ENCODE results near the gene CSF3R.

CSF3R gene

GRCh38 chr1:36482724-36483388 is at the start of gene CSF3R:
CSF3R (minus strand) TSS chr1:36482913; CDS start chr1:36479496, 3,417 bp downstream.
- DNase-seq (ENCODE audit: low read depth in 4 of 4, low spot score in 1 of 4) = no peak

GRCh38 chr1:36531833-36532232 is 49.1 kb upstream of the CSF3R start:
- DNase-seq (ENCODE audit: low read depth in 4 of 4, low spot score in 1 of 4) = no peak

DNA sequence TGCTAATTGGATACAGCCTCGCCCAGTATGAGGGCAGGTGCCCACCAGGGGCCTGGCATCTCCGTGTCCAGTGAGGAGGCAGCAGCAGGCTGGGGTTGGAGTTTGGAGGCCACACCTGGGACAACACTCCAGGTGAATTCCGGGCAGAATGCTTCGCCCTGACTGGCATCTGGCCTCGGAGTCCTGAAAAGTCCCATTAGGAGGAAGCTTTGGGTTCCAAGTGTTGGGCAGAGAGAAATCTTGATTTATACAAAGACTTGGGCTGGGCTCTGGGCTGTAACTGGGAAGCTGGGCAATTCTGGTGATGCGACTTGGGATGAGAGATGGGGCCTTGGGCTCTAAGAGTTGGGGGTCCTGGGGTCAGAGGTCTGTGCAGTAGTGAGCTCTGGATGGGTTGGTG is 48.1 kb upstream of the CSF3R start:
- DNase-seq (ENCODE audit: low read depth in 4 of 4, low spot score in 1 of 4) = no peak

- no peak for DNase-seq (ENCODE audit: low read depth in 4 of 4, low spot score in 1 of 4)
Measured at GRCh38 chr1:36530261-36530660, 47.5 kb upstream of the CSF3R start.

DNA sequence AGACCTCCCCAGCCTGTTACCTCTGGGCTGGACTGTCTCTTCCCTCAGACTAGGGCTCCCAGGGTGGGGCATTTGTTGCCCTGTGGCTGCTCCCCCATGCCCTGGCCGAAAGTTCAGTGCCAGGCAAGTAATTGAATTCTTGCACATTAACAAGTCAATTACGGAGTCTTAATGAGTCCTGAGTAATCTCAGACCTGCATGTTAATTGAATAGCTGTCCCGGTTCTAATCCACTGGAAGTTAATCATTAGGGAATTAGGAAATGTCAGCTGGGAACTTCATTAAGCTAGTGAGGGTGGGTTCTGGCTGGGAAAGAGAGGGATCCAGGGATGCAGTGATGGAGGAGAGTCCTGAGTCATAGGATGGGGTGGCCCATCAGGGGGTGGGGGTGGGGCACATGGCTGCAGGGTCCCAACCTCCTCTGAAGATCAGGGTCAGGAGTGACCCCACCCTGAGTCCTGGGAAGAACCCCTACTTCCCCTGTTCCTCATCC is 47.1 kb upstream of the CSF3R start:
- DNase-seq (ENCODE audit: low read depth in 4 of 4, low spot score in 1 of 4) = no peak

DNA sequence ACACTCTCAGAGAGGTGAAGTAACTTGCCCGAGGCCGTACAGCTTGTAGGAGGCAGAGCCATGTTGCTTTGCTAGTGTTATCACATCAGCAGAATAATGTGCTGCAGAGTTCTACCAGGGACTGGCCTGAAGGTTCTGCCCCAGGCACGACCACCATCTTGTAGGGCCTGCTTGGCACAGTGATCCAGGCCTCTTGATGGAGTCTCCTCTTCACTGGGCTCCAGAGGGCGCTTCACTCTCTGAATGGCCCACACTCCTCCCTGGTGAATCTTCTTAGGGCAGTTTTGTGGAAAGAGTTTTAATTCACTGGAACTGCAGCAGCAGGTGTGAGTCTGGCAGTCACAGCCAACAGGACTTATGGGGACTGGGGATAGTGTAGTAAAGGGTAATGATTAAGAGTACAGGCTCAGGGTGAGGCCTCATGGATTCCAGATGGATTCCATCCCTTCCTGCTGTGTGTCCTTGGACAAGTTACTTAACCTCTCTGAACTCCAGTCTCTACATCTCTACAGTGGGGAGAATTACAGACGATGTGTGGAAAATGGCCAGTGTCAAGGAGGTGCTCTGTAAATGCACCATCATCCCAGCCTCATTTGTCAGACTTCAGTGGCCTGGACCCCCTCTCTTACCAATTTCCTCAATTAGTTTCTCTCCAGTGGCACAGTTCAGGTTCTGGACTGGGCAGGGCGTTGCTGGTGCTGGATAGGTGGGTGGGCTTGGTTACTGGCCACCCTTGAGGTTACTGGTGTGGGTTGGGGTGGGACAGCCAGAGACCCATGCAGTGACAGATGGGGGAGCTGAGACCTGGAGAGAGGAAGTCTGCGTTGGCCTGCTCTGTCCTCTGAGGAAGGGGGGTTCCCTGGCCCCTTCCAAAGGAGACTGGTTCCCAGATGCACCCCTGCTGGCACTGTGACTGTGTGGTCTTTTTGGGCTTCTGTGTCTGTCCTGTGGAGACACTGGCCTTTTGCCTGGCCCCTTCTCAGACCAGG is 45.9 kb upstream of the CSF3R start:
- no peak for DNase-seq (ENCODE audit: low read depth in 4 of 4, low spot score in 1 of 4)

DNA sequence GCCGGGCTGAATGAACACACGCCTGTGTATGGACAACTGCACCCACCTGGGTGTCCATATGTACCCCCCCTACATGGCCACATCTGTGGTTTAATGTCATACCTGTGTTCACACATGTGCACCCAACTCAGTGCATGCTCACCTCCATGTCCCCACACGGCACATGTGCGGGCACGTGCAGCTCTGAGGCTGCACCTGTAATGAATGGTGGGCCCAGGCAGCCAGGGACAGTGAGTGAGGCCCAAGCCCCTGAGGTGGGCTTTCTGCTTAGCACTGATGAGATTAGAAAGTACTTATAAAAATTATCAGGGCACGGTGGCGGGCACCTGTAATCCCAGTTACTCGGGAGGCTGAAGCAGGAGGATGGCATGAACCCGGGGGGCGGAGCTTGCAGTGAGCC is 42.5 kb upstream of the CSF3R start:
- no peak for DNase-seq (ENCODE audit: low read depth in 4 of 4, low spot score in 1 of 4)

DNA sequence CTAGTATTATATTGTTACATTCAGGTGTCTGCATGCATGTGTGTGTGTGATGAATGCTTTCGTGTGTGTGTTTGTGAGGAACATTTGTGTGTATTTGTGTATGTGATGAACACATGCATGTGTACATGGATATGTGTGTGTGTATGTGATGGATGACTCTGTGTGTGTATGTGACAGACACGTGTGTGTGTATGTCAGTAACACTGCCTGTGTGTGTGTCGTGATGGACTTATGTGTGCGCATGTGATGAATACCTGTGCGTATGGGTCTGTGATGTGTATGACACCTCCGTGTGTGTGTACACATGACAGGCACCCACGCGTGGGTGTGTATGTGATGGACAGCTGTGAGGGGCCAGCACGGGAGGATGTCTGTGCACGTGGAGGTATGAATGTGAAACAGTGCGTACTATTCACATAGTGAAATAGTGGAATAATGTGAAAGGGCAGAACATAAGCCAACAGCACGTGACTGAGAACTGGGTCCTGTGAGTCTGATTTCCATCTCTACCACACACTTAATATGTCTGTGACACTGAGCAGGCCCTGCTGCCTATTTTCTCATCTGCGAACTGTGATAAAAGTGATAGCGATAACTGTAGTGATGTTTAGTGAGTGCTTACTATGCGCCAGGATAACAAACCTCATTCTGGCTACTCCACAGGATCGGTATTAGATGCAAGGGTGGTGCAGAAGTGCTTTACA is 41.8 kb upstream of the CSF3R start:
- DNase-seq (ENCODE audit: low read depth in 4 of 4, low spot score in 1 of 4) = no peak

DNA sequence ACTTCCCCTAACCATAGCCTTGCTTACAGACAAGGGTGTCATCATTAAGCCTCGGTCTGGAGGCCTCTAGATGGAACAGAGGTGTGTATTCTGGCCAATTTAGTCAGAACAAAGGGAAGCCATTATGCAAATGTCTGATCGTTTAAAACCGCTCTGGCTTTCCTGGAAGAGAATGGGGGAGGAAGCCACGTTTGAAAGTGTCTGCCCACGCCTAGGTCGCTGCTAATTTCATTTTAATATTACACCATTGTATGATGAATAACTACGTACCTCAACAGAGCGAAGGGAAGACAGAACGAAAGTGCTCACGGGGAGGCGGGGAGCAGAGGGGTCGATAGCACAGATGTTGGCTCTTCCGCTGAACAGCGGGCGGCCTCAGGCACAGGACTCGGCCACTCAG is 41.1 kb upstream of the CSF3R start:
- peak in 3 of 4 experiments; percentile 4 to 8 (median 7) for DNase-seq (ENCODE audit: low read depth in 4 of 4, low spot score in 1 of 4)

DNA sequence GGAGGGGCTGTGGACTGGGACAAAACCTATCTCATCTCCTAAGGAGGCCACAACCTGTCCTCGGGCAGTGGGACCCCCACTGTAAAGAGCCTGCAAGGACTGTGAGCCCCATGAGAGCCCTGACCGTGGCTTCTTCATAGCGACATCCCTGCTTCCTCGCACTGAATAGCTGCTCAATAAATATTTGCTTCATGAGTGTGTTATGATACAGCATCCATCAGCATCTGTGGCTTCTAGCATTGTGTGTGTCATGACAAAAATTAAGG is 40.5 kb upstream of the CSF3R start:
- no peak for DNase-seq (ENCODE audit: low read depth in 4 of 4, low spot score in 1 of 4)

- no peak for DNase-seq (ENCODE audit: low read depth in 4 of 4, low spot score in 1 of 4)
Measured at GRCh38 chr1:36522461-36523229, 39.9 kb upstream of the CSF3R start.

GRCh38 chr1:36522021-36522420 is 39.3 kb upstream of the CSF3R start:
- no peak for DNase-seq (ENCODE audit: low read depth in 4 of 4, low spot score in 1 of 4)

DNA sequence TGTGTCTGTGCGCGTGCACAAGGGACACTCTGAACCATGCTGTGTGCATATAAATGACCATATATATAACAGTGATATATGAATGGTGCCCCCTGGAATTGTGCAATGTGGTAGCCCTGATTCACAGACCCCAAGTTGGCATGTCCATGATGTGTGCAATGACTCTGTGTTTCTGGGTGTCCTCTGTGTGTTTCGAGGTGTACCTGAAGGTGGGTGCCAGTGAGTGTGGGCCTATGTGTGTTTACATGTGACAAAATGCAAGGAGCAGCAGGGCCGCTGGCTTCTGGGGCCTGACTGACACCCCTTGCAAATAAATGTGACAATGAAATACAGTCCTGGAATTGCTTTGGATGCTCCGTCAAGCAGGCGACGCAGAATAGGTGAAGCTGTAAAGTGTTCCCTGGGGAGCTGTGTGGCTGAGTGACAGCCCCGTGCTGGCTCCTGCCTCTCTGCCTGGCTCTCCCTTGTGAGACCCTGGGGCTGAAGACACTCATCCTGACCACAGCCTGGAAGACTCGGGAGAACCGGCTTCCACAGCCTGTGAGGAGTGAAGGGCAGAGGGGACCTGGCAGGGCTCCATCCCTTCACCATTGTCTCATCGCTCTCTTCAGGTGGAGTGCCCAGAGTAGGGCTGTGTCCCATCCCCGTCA is 38.2 kb upstream of the CSF3R start:
- no peak for DNase-seq (ENCODE audit: low read depth in 4 of 4, low spot score in 1 of 4)

DNA sequence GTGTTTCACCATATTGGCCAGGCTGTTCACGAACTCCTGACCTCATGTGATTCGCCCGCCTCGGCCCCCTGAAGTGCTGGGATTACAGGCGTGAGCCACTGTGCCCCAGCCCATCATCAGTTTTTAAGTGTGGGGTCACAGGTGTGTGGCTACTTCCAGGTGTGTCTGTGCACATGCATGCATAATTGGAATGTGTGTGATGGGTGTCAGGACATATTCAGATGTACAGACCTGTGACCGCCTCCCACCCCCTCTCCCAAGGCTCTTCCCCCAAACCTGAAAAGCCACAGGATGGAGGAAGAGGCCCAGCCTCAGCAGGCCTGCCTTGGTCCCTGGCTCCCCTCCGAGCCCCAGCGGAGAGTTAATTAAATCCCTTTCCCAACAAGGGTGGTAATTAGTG is 37.3 kb upstream of the CSF3R start:
- DNase-seq (ENCODE audit: low read depth in 4 of 4, low spot score in 1 of 4) = no peak

DNA sequence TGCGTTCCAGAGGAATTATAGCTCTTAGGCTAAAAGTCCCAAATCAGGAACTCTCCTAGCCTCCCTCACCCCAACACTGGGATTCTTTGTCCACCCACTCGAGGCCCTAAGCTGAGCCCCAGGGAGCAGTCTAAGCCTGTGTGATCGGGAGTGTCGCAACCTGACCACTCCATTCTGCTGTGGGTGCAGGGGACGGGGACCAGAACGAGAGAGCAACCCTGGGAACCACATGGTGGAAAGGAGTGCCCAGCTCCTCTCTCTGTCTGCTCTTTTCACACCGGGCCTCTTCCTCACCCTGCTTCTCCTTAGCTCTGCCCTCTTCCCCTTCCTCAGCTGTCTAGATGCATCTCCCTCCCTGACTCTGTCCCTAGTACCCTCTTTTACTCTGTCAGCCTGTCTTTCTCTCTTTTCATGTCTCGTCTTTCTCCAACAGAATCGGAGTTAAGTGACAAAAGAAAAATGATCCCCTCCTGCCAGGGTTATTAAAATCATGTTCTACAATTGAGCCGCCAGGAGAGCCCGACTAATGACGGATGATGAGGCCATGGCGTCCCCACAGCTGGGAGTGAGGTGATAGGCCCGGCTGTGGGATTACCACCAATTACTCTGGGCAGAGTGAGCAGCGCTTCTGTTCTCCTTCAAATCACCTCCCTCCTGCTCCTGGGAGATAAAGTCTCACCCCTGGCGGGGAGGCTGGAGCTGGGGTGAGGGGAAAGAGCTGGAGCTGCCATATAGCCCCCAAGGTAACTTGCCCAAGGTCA is 34.5 kb upstream of the CSF3R start:
- DNase-seq (ENCODE audit: low read depth in 4 of 4, low spot score in 1 of 4) = no peak

GRCh38 chr1:36516372-36517010 is 33.8 kb upstream of the CSF3R start:
- peak in 3 of 4 experiments; percentile 11 to 21 (median 12) for DNase-seq (ENCODE audit: low read depth in 4 of 4, low spot score in 1 of 4)

DNA sequence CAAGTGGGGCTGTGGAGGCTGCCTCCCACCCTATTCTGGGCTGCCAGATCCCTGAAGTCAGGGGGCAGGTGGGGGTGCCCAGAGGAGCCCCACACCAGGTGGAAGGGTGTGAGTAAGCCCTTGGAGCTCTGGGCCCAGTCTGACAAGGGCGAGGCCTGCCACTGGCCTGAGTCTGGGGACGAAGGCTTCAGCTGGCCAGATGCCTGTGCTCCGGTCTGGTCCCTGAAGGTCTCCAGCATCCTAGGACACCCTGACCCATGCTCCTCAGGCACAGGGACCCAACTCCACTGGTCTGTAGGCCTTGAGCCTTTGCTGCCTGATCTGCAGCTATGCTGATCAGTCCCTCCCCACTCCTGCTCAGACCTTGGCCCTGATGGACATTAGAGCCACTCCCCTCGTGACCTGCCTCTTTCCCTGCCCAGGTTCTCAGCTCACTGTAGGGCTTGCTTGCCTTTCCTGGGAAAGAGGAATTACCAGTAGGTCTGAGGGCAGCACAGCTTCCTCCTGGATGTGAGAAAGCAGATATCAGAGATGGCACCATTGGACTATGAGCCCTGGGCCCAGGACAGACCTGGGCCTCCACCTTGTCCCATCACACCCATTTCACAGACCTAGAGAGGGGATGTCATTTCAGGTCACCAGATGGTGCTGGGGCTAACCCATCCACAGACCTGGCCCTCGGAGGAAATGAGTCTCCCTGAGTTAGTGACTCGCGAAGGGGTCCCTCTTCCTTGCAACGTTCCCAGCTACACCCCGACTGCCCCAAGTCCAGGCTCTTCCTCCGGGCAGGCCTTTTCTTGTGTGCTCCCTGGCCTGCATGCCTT is 32.8 kb upstream of the CSF3R start:
- no peak for DNase-seq (ENCODE audit: low read depth in 4 of 4, low spot score in 1 of 4)

DNA sequence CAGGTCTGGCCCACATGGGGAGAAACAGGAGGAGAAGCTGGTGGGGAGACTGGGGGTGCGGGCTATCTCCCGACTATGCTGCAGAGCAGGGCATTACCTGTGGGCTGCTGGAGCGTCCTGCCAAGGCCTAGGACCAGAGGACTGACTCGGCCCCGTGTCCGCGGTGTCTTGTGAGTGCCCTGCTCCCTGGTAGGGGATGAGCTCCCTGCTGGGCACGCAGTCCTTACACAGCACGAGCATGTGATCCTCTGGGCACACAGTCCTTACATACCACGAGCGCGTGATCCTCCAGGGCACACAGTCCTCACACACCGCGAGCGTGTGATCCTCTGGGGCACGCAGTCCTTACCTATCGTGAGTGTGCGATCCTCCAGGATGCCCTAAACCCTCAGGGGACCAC is 31.8 kb upstream of the CSF3R start:
- DNase-seq (ENCODE audit: low read depth in 4 of 4, low spot score in 1 of 4) = no peak

Data from stimulated activated CD4-positive, alpha-beta T cell treated with anti-CD3 and anti-CD28 coated beads, Interleukin-1b, Interleukin-23, amount 100 ng/mL, for 24 hours (primary cell).